Testis (tissue), 3 donors: ENCODE data around the gene DUSP22. TPM values are rescaled to one million over a fixed set of nuclear protein-coding genes. Genes with fewer than 3 reads are reported as not detected.

Experiments
- DNase-seq: peaks from one replicate; pipeline ENCODE4 v3.0.0-alpha.2; 2019
- H3K27ac ChIP-seq, 2 donors: fragments of 200-600 bp; sonication (generic); one replicate each; pipeline ENCODE4 v1.5.1; 2019
- H3K27me3 ChIP-seq: fragments of 200-600 bp; sonication (generic); one replicate; pipeline ENCODE4 v1.5.1; 2019
- H3K36me3 ChIP-seq: fragments of 200-600 bp; sonication (generic); one replicate; pipeline ENCODE4 v1.5.1; 2017; ENCODE audit warnings: low read depth; ENCODE audit errors: missing control alignments
- H3K4me1 ChIP-seq: fragments of 200-600 bp; sonication (generic); one replicate; pipeline ENCODE4 v1.5.1; 2019
- H3K4me3 ChIP-seq, 2 donors: fragments of 200-600 bp; sonication (generic); one replicate each; pipeline ENCODE4 v1.5.1; 2017 to 2019
- H3K9me3 ChIP-seq: fragments of 200-600 bp; sonication (generic); one replicate; pipeline ENCODE4 v1.5.1; 2017
- POLR2A ChIP-seq: fragments of 450-650 bp; IDR thresholded peaks from one replicate; pipeline ENCODE4 v1.6.1; 2017; ENCODE audit warnings: antibody characterized with exemption, mild to moderate bottlenecking, moderate library complexity
- WGBS, 2 donors: methylation state at CpG; one replicate each; pipeline ENCODE4 v1.1.5; 2018; 5-methylcytosine and 5-hydroxymethylcytosine counted together
- intact Hi-C: fragments of 100-400 bp; cut with DNase I; formaldehyde crosslinking; loops from one replicate; pipeline ENCODE4 v1.15.1; 2023; ENCODE audit warnings: low total_unique reads
- polyA plus RNA-seq: library from polyadenylated mRNA; stranded (reverse); fragments of 350-450 nt; fragmentation: Illumina TruSeq; extraction: RNeasy Lipid Tissue Mini Kit (QIAGEN cat#74804); gene quantifications from one replicate; pipeline ENCODE4 v1.2.3, GENCODE V29; 2014; ENCODE audit warnings: low read depth, low replicate concordance; ENCODE audit not compliant: insufficient read depth
- total RNA-seq, 2 donors: library from RNA; depleted of rRNA; stranded (reverse); fragments of >200 nt; gene quantifications; one replicate each; pipeline ENCODE4 v1.2.3, GENCODE V29; 2016
- TF ChIP-seq, protein P1 (sequence below), 3 experiments: fragments of 450-650 bp in 2 of 3; fragments of 200-600 bp in 1 of 3; sonication (generic) in 1 of 3; IDR thresholded peaks; one replicate each; pipeline ENCODE4 v1.5.1; 2016 to 2019; ENCODE audit warnings: antibody characterized with exemption in 3 of 3, mild to moderate bottlenecking in 2 of 3, moderate library complexity in 1 of 3

DUSP22 gene
- total and polyA plus RNA-seq, 3 donors from 2014 or later = 112 to 158 (median 129) TPM

GRCh38 chr6:321536-322258, 29.4 kb downstream of the DUSP22 start:
- H3K4me3 ChIP-seq = no peak overlapping the region
- TF ChIP-seq POLR2A = no peak
- TF ChIP-seq, protein P1, sequence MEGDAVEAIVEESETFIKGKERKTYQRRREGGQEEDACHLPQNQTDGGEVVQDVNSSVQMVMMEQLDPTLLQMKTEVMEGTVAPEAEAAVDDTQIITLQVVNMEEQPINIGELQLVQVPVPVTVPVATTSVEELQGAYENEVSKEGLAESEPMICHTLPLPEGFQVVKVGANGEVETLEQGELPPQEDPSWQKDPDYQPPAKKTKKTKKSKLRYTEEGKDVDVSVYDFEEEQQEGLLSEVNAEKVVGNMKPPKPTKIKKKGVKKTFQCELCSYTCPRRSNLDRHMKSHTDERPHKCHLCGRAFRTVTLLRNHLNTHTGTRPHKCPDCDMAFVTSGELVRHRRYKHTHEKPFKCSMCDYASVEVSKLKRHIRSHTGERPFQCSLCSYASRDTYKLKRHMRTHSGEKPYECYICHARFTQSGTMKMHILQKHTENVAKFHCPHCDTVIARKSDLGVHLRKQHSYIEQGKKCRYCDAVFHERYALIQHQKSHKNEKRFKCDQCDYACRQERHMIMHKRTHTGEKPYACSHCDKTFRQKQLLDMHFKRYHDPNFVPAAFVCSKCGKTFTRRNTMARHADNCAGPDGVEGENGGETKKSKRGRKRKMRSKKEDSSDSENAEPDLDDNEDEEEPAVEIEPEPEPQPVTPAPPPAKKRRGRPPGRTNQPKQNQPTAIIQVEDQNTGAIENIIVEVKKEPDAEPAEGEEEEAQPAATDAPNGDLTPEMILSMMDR (IDR thresholded peaks at IDR 0.05) = no peak
- DNase-seq = no peak
- intact Hi-C loops = no loop called here
- H3K27me3 ChIP-seq = no peaks in the 10 kb centered on the region
- H3K9me3 ChIP-seq = no peaks in the 10 kb centered on the region
- WGBS, 2 donors = 59 to 60% methylated on average over 3 of the region's 3 CpGs
- H3K27ac ChIP-seq = no peak overlapping the region
- no peaks in the 10 kb centered on the region for H3K4me1 ChIP-seq
- no peaks in the 10 kb centered on the region for H3K36me3 ChIP-seq

DNA sequence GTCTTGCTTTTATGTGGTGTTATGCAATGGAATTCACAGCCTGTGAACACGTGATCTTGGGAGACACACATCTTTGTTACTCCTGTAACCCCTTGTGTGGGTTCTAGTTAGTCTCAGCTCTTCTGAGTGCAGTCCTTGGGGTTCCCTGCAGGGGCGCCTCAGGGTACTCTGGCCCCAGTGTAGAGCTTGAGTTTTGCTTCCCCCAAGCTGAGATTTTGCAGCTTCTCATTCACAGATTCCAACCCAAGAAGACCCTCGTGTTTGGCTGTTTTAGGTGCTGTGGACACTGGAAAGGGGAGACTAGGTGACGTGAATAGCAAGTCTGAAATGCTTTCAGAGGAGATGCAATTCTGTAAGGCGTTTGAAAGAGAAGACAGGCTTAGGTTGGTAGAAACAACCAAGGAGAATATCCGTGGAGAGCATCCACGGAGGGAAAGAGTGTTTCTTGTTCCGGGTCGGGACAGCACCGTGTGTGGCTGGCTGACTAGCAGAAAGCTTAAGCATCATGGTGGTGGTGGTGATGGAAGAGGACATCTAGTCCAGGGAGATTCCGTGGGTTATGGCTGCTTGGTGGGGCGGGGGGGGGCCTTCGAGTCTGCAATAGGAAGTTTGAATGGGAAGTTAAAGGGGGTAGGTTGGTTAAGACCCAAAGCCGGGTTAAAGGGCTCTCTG, 30.1 kb downstream of the DUSP22 start:
- intact Hi-C loops = no loop called here
- H3K36me3 ChIP-seq = no peaks in the 10 kb centered on the region
- no peak overlapping the region for H3K27ac ChIP-seq
- H3K9me3 ChIP-seq = no peaks in the 10 kb centered on the region
- H3K4me3 ChIP-seq = no peak overlapping the region
- 74 to 81% methylated on average over 13 to 14 of the region's 14 CpGs for WGBS, 2 donors
- DNase-seq = no peak
- TF ChIP-seq, protein P1 (IDR thresholded peaks at IDR 0.05) = no peak
- no peak for TF ChIP-seq POLR2A
- H3K4me1 ChIP-seq = peaks cover under 1% of the 10 kb centered on the region
- no peaks in the 10 kb centered on the region for H3K27me3 ChIP-seq

- H3K27me3 ChIP-seq = no peaks in the 10 kb centered on the region
- no peak overlapping the region for H3K4me3 ChIP-seq
- H3K27ac ChIP-seq = no peak overlapping the region
- no peak for DNase-seq
- no peak for TF ChIP-seq POLR2A
- TF ChIP-seq, protein P1 (IDR thresholded peaks at IDR 0.05) = no peak
- 76 to 80% methylated on average over 12 of the region's 12 CpGs for WGBS, 2 donors
- H3K36me3 ChIP-seq = no peaks in the 10 kb centered on the region
- intact Hi-C loops = no loop called here
- no peaks in the 10 kb centered on the region for H3K9me3 ChIP-seq
- H3K4me1 ChIP-seq = peaks cover 8% of the 10 kb centered on the region
These were observed 30.8 kb downstream of the DUSP22 start for GRCh38 chr6:322940-323729.

- Histone ChIP-seq H3K27me3 (no peaks in the 10 kb centered on the region), H3K9me3 (no peaks in the 10 kb centered on the region), H3K4me1 (peaks cover 11% of the 10 kb centered on the region), H3K27ac (no peak overlapping the region), H3K4me3 (no peak overlapping the region), H3K36me3 (no peaks in the 10 kb centered on the region)
- 75 to 79% methylated on average over 4 of the region's 4 CpGs for WGBS, 2 donors
- no peak for DNase-seq
- intact Hi-C loops = no loop called here
- TF ChIP-seq POLR2A = no peak
- TF ChIP-seq, protein P1 (IDR thresholded peaks at IDR 0.05) = no peak
These were observed 31.4 kb downstream of the DUSP22 start for GRCh38 chr6:323730-324088.
